Stimulated activated CD4-positive, alpha-beta T cell treated with anti-CD3 and anti-CD28 coated beads, Interleukin-1b, Interleukin-23, amount 100 ng/mL, for 24 hours (primary cell): ENCODE measurements around the gene CCDC88C.

Source experiments
- DNase-seq, 4 experiments: peaks; one replicate each; pipeline ENCODE4 v3.0.0-alpha.2; 2020; ENCODE audit warnings: low read depth in 4 of 4, low spot score in 1 of 4

The CCDC88C gene

DNA sequence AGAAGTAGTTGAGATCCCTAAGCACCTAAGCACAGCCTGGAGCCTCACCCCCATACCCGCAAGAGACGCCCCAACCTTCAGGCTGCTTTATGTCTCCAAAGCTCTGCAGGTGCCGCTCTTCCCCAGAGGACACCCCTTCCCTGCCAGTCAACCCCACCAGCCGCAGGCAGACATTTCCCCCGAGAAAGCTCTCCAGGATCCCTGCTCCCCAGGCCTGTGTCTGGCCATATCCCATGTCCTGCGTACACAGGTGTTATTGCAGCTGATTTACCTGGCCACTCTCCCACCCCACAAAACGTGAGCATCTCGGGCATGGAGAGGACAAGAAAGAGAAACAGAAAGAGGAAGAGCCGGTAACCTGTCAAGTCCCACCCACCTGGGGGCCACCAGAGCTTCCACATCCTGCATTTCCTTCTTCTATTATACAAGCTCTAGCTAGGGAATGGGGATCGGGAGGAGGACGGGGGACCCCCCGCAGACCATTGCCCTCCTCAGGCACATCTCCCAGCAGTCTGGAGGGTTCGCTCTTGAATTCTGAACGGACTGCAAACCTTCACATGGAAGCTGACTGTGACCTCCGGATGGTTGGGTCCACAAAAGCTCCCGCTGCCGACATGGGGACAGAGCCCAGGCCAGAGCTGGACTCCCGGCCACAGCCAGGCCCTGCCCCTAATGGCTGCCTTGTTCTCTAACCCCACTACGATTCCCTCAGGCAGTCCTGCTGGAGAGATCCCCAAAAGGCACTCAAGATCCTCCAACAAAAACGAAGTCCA lies 17.6 kb downstream of the CCDC88C start:
- no peak for DNase-seq

DNA sequence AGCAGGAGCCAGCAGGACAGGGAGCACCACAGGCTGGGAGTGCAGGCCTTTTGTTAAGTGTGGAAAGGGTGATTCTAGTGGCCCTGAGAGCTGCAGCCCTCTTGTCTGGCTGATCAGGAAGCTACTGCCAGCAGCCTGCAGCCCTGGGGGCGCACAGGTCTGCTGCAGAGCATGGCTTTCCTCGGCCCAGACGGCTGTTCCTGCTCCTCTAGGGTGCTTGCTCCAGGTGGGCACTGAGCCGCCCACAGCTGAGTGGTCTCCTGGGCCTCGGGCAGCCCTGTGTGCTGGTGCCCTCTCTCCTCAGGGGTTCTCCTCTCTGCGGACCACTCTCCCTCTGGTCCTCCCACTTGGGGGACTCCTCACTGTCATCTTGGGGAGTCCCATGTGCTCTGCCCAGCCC lies 18.9 kb downstream of the CCDC88C start:
- no peak for DNase-seq

DNA sequence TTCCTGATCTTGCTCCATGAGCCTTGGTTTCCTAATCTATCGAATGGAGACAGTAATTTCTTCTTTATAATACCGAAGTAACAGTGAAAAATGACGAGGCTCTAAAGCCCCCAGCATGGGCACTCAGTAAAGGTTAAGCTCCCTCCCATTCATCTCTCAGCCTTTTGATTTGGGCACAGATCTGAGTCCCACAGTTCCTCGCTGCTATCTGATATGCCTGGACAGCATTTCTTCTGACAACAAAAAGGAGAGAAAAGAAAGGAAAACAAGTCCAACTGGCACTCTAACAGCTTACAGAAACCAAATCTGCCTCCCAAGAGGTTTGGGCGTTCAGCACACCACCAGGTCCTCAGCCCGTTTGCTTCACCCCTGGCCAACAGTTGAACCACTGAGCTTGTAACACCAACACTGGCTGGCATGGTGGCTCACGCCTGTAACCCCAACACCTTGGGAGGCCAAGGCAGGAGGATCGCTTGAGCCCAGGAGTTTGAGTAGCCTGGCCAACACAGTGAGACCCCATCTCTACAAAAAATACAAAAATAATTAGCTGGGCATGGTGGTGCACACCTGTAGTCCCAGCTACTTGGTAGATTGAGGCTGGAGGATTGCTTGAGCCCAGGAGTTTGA lies 19.5 kb downstream of the CCDC88C start:
- no peak for DNase-seq

DNA sequence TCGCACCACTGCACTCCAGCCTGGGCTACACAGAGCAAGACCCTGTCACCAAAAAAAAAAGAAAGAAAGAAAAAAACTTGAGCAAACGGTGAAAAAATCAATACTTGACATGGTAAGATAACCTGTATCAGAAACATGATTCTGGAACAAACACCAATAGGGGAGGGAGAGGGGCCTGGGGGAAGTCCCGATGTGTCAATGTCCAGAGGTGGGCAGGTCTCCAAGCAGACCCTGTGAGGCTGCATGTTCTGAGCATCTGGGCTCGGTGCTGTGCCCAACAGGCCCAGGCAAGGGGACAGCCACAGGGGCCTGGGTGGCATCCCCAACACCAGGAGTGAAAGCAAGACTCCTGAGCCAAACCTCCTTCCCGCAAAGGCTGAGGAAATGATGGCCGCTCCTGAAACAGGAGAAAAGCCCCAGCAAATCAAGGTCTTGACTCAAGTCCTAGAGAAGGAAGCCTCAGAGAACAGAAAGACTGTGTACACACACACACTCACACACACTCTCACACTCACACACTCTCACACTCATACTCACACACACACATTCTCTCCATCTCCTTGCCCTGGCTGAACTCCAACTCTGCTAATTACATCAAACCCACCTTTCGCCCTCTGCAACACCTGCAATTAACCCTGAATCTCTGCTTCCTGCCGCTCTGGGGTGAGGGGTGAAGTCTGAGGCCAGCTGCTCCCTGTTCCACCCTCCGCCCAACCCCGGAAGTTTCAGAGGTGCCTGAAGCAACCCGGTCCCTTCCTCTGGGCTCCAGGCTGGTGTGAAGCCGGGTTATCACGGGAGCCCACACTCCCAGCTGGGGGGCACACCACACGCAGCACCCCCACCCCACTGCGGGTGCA lies 20.4 kb downstream of the CCDC88C start:
- DNase-seq, result no peak

DNA sequence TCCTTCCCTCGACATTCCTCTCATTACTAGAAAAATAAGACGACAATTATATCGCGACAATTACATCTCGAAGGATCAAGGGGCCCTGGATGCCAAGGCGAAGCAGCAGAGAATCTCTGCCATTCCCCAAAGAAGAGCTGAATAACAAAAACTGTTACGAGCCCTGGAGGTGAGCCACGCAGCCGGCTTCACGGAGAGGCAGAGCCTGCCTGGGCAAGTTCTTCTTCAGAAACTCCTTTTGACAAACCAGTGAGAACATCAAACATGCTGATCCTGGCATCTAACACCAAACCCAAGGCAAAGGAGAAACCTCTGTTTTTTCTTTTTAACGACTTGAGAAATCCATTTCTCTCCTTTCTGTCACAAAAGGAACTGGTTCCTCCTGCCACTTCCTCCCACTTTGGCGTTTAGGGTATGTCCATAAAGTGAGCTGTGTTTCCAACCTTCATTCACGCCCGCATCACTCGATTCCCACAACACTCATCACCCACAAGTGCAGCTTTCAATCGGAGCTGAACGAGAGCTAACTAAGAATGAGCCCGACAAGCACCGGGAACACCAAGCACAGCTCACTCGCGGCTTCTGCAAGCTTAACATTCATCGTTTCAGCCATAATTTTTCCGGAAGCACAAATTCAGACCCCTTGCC lies 21.5 kb downstream of the CCDC88C start:
- DNase-seq, result no peak

DNA sequence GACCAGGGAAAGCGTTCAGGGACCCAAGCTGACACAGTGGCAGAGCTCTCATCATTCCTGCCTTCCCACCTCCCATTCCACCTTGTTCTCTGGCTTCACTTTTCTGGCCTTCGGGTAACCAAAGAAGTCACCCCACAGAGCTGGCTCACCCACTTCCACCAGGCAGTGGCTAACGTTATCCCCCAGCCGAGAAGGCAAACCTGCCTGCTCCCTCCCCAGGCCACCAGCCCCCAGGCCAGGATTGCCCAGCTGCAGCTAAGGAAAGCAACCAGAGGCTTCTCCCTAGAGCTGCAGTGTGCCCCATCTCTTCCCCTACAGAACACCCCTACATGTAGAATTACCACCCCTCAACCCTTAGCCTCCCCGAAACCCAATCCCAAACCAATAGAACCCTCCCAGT lies 22.2 kb downstream of the CCDC88C start:
- DNase-seq, result no peak

DNA sequence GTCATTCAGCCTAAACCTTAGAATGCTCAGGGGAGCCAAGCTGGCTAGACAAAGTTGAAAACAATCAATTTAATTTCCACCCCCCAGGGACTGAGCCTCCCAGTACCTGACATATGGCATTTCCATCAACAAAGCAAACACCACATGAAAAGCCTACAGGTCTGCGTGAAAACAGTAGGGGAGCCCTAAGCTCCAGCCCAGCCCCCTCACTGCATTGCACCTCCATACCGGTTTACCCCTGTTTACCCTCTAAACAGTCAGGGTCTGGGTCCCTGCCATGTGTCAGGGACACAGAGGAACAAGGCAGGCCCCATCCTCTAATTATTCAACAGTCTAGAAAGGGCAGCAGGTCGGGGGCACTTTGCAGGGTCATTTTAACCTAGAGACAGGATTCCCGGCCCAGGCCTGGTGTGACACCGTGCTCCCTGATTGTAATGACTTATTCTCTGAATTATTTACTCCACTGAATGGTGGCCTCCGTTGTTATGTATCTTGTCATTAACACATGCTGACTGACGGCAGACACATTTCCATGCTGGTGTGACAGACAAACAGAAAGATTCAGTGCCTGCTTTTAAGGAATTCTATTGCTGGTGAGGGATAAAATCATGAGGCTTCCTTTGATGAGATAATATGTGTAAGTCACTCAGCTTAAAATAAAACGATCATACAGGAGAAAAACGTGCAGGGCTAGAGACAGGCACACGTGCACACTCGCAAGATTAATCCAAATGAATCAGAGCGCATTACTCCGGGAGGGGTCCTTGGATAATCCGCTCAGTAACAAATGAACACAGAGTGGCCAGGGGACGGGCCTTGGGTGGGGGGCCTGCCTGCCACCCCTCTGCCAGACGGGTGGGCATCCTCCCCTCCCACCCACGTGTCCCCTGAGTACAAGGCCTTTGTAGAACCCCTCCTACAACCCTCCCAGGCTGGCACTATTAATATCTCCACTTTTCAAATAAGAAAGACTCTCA lies 23.2 kb downstream of the CCDC88C start:
- no peak for DNase-seq

DNA sequence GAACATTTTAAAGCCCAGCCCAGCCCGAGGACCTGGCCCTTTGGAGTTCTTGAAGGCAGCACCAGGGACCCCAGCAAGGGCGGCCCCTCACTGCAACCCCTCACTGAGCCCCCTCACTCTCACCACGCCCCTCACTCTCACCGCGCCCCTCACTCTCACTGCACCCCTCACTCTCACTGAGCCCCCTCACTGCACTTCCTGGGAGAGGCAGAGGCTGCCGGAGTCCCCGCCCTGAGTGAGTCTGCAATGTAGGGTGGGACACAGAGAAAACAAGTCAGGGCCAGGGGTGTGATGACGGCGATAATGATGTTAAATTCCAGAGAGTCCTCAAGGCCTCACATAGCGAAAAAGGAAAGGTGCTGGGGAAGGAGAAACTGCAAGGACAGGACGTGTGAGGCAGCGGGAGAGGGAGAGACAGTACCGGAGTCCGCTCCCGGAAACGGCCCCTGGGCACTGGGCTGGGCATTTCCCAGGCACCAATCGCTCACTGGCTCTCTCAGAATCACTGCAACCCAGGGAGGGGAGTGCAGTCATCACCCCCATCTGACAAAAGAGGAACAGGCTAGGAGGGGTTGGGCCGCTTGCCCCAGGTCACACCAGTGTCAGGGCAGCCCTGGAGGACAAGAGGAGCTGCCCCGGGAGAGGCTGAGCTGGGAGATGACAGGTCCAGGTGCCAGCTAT lies 24.9 kb downstream of the CCDC88C start:
- DNase-seq, result no peak

DNA sequence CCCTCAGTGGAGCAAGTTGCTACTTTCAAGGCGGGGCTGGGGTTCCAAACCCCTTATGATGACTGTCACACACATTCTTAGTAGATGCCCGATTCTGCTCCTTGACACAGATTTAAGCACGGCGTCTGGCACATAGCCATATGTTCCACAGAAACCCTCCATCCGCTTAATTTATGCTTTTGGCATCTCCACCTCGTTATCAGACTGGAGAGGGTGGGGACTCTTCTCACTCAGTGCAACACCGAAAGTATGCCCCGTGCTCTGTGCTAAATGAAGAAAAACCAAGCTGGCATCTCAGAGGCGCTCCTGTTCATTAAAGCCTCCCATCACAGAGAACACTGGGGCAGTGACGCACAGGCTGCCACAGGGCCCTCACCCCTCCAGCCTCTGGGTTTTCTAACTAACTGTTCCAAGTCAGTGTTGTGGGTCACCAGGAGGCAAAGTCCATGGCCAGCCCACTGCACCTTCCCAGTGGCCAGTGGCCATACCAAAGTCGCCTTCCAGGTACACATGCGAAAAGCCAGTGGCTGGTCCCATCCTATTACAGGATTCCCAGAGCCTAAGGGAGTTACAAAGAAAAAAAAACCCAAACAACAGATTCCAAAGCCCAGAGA lies 27.3 kb downstream of the CCDC88C start:
- no peak for DNase-seq

DNA sequence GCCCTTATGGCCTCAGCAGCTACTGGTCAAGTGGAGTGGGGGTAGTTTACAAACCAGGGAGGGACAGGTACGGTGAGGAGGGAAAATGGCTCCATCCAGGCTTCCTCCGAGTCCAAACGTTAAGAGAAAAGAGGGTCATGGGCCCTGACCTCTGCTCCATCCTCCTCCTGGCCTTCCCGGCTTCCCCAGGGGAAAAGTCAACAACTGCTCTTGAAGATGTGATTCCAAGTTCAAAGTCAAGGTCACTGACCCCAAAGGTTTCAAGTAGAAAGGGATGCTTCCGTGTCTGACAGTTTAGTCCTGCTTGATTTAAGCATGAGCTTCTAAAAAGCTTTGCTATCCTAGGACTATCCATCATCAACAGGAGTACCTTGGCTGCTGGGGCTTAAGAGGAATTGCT lies 28.5 kb downstream of the CCDC88C start:
- no peak for DNase-seq

DNA sequence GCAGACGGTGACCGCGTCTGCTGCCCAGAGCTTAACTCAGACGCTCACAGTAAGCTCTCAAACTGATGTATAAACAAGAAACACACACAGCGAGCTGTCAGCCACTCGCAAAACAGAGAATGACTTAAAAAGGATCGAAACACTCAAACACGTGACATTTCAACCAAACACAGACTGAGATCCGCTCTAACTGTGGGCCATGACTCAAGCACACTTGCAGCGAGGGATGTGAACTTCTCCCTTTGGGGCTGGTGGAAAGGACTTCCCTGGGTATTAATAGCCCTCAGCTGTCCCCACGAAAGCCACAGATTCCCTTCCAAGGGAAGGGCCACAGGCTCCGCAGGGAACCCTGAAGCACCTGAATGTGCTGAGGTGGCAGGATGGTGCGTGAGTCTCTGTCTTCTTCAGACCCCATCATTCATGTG lies 29.1 kb downstream of the CCDC88C start:
- no peak for DNase-seq

DNA sequence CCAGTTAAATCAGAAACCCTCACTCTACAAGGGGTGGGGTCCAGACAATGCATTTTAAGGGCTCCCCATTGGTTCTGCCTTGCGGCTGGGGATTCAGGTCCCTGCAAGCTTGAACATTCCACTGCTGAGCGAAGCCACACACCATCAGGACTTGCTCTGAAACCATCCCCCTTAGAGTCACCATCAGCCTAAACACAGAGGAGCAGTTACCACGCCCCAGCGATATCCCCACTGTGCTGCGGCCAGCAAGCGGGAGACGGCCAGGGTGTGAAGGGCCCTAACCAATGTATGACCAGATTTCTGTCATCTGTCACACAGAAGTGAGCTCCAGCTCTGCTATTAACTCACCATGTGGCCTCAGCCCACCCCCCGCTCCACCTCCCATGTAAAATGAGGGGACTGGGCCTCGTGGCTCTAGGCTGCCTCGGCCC lies 29.7 kb downstream of the CCDC88C start:
- no peak for DNase-seq

DNA sequence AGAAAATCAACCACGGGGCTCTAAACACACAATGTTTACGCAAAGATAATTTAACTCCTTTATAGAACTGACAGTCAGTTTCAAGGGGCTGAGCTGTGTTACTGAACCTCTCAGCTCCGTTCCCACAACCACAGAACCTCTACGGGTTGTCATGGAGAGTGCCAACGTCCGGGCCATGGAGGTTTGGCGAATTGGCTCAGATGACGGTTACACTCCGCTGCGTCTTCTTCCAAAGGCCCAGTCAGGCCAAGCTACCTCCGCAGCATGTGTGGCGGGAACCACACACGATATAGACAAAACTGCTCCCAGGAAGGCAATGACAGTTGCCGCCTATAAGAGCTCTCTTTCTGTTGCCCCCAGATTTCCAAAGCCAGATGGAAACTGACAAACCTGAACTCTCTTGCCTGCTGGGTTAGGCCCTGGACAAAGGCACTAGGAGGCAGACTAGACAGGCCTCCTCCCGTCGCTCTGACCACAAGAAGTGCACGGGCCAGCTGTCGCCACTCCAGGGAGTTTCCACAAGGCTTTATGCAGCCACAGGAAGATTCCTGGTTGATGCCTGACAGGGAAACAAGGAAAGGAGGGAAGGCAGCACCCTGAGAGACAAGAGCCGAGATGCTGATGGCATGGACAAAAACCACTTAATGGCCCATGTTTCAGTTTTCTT lies 30.3 kb downstream of the CCDC88C start:
- DNase-seq, result no peak

DNA sequence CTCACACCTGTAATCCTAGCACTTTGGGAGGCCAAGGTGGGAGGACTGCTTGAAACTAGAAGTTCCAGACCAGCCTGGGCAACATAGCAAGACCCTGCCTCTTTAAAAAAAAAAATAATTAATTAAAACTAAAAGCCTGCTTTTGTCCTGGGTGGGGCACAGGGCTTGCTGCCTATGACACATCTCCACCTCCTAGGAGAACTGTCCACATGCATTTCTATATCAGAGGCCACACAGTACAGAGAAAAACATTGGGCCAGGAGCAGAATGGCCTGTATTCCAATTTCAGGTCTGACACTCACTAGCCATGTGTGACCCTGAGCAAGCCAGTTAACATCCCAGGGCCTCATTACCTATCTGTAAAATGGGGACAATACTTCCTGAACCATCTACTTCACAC lies 31.9 kb downstream of the CCDC88C start:
- no peak for DNase-seq

DNA sequence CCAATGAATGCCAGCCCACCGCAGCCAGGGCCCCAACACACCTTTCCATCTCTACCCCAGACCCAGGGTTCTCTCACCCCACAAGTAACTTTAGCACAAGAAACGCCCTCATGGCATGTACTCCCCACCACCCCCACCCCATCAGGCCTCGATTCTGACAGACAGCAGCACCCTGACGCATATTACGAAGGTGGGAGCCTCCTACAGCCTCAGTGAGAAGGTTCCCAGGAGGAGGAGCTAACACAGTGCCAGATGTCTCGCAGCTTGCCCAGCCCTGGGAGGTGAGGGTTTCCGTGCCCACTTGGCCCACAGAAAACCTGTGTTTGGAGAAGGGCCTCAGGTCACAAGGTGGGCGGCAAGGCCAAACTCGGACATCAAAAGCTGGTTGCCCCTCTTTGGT lies 32.4 kb downstream of the CCDC88C start:
- no peak for DNase-seq

DNA sequence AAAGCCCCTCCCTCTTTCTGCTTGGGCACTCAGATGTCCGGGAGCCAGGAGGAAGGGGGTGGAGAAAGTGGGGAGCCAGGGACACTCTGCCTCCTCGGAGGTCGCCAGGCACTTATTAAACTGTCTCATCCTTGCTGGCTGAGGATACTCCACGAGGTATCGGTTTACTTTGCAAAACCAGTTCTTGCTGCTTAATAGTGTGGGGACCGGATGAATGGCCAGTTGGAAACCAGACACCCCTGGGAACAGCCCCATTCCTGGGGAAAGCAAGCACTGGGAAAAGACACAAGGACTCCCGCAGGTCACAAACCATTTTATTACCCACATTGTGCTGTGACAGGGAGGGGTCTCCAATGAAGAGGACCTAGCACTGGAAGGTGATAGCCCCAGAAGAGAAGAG lies 34.2 kb downstream of the CCDC88C start:
- no peak for DNase-seq

DNA sequence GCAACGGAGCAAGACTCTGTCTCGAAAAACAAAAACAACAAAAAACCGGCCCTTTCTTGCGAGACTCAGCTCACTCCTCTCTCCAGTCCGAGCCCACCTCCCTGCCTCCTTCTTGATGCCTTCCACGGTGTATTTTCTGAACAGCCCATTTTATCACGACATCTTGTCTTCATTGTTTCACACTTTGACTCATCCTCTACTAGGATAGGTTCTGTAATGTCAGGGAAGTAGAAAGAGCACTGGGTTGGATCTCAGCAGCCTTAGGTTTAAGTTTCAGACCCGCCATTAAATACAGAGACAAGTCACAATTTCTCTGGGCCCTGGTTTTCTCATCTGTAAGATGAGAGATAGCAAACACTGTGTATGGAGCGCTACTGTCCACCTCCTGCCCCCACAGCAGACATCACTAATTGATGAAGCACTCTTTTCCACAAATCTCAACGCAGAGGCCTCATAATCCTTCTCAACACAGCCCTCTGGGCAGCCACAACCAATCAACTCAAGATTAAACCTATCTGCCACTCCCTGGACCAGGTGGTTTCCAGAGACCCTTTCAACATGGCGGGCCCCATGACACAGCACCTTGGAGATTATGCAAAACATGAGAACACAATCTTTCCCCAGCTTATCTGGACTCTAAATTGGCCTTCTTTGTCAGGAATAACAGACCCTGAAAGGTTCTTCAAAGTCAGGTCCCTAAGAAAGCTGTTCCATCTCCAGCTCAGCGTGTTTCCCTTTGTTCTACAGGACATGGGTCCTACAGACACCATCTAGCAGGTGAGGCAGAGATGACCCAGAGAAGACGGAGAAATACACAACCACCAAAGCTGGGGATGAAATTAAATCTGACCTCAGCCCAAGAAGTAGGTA lies 35.6 kb downstream of the CCDC88C start:
- no peak for DNase-seq
